GM20000 (cell line): ENCODE measurements around the gene BIRC3.

Source experiments
- DNase-seq: peaks from one replicate; pipeline ENCODE4 v3.0.0; 2012; ENCODE audit warnings: low spot score
- TF ChIP-seq, protein P1 (sequence below): IDR thresholded peaks from 2 replicates; pipeline ENCODE4 v1.5.1; 2012; ENCODE audit warnings: mild to moderate bottlenecking, control low read depth; ENCODE audit errors: extremely low read depth, missing control alignments

The BIRC3 gene

DNA sequence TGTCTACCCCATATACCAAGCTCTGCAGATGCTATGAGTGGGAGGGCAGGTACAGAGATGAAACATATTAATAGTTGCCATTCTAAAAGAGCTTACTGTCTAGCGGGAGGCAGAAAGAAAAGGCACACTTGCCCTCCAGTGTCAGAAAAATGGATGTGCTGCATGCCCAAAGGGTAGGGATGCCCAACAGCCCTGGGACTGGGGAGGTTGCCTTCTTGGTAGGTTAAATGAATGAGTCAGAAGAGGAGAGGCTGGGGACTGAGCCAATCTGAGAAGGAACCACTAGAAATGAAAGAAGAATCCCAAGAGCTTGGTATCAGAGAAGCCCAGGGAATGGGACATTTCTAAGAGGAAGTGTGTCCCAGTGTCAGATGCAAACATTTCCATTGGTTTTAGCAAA lies 1.2 kb downstream of the BIRC3 start:
- TF ChIP-seq, protein P1, sequence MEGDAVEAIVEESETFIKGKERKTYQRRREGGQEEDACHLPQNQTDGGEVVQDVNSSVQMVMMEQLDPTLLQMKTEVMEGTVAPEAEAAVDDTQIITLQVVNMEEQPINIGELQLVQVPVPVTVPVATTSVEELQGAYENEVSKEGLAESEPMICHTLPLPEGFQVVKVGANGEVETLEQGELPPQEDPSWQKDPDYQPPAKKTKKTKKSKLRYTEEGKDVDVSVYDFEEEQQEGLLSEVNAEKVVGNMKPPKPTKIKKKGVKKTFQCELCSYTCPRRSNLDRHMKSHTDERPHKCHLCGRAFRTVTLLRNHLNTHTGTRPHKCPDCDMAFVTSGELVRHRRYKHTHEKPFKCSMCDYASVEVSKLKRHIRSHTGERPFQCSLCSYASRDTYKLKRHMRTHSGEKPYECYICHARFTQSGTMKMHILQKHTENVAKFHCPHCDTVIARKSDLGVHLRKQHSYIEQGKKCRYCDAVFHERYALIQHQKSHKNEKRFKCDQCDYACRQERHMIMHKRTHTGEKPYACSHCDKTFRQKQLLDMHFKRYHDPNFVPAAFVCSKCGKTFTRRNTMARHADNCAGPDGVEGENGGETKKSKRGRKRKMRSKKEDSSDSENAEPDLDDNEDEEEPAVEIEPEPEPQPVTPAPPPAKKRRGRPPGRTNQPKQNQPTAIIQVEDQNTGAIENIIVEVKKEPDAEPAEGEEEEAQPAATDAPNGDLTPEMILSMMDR, result no peak
- DNase-seq, result no peak

DNA sequence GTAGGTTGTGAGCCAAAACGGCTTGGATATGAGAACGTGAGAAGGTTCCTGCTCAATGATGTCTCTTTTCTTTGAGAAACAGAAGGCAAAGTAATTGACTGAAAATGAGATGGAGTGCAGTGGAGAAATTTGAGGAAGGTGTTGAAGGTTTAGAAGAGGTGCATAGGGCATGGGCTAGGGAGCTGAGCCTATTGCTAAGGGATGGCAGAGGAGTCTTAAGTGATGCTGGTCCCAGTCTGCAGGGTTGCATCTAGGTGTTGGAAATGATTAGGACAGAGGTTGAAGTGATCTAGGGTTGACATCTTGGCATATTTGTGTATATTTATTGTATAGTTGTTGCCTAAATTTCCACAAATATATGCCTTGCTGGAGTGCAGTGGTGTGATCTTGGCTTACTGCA lies 2.3 kb downstream of the BIRC3 start:
- no peak for DNase-seq
- TF ChIP-seq, protein P1, result no peak

DNA sequence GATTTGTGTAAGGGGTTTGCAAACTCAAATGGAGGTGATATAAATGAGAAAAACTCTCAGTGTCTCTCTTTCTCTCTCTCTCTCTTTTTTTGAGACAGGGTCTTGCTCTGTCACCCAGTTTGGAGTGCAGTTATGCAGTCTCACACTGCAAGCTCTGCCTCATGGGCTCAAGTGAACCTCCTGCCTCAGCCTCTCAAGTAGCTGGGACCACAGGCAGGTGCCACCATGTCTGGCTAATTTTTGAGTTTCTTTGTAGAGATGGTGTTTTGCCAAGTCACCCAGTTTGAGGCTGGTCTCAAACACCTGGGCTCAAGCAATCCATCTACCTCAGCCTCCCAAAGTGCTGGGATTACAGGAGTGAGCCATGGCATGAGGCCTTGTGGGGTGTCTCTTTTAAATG lies 2.9 kb downstream of the BIRC3 start:
- TF ChIP-seq, protein P1, result no peak
- DNase-seq, result no peak

DNA sequence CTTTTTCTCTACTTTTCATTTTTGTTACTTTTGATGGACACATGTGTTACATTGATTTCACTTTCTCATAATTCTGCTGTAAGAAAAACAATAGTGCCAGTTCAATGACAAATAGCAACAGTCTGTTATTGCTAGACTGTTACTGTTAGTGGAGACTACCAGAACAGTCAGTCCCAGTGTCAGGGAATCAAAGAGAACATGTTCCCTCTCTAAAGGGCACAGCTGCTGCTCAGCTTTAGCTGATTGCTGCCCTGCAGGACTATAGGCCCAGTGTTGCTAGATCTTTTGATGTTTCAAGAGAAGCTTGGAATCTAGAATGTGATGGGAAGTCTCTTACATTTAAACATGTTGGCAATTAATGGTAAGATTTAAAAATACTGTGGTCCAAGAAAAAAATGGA lies 3.4 kb downstream of the BIRC3 start:
- TF ChIP-seq, protein P1, result no peak
- DNase-seq, result no peak

DNA sequence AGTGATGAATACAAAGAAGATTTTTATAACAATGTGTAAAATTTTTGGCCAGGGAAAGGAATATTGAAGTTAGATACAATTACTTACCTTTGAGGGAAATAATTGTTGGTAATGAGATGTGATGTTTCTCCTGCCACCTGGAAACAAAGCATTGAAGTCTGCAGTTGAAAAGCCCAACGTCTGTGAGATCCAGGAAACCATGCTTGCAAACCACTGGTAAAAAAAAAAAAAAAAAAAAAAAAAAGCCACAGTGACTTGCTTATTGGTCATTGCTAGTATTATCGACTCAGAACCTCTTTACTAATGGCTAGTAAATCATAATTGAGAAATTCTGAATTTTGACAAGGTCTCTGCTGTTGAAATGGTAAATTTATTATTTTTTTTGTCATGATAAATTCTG lies 5.3 kb downstream of the BIRC3 start:
- TF ChIP-seq, protein P1, result no peak
- no peak for DNase-seq

DNA sequence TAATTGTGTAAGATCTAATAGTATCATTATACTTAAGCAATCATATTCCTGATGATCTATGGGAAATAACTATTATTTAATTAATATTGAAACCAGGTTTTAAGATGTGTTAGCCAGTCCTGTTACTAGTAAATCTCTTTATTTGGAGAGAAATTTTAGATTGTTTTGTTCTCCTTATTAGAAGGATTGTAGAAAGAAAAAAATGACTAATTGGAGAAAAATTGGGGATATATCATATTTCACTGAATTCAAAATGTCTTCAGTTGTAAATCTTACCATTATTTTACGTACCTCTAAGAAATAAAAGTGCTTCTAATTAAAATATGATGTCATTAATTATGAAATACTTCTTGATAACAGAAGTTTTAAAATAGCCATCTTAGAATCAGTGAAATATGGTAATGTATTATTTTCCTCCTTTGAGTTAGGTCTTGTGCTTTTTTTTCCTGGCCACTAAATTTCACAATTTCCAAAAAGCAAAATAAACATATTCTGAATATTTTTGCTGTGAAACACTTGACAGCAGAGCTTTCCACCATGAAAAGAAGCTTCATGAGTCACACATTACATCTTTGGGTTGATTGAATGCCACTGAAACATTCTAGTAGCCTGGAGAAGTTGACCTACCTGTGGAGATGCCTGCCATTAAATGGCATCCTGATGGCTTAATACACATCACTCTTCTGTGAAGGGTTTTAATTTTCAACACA lies 6.4 kb downstream of the BIRC3 start:
- TF ChIP-seq, protein P1, result no peak
- no peak for DNase-seq

DNA sequence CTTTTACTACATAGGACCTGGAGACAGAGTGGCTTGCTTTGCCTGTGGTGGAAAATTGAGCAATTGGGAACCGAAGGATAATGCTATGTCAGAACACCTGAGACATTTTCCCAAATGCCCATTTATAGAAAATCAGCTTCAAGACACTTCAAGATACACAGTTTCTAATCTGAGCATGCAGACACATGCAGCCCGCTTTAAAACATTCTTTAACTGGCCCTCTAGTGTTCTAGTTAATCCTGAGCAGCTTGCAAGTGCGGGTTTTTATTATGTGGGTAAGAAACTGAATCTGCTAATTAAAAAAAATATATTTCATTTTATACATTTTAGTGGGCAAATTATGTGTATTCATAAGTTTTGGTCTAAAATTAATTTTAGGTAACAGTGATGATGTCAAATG lies 7.8 kb downstream of the BIRC3 start:
- DNase-seq, result no peak
- TF ChIP-seq, protein P1, result no peak
